Activated gamma-delta T cell treated with anti-CD3 and anti-CD28 coated beads, Interleukin-2, amount 50 U/mL, for 16 hours (primary cell): ENCODE data around the gene CFAP299.

ENCODE experiments used
- DNase-seq: peaks from one replicate; pipeline ENCODE4 v3.0.0-alpha.2; 2020; ENCODE audit warnings: low read depth

The CFAP299 gene

DNA sequence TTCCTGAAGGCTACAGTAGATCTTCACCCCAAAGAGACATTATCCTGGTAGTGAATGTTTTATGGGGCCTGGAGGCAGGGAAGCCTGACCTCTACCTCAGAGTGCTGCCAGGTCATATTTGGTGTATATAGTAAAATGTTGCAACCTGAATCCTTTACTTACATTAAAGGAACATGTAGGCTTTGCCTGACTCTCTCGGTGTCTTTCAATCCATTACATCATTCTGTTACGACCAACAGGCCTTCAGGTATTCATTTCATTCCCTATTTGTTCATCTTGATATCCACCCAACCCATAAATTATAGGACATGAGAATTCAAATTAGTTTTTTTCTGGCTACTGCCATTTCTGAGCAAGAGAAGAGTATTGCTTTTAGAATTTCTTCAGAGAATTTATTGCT is 116.5 kb downstream of the CFAP299 start:
- DNase-seq: no peak

DNA sequence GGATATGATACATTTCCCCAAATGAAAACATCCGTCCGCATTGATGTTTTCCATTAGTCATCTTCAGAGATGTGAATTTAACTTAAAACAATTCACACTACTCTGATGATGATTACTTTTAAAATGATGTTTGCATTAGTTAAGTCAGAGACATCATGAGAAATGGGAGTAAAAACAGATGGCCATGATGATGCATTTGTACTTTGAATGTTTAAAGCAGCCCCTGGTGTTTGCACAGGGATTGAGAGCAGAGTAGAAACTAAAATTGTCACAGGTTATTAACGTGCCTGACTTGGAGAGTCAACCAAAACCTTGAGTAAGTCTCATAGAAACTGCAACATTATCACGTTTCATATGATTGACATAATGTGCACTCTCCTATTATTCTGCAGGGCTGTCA is 117.2 kb downstream of the CFAP299 start:
- no peak for DNase-seq

DNA sequence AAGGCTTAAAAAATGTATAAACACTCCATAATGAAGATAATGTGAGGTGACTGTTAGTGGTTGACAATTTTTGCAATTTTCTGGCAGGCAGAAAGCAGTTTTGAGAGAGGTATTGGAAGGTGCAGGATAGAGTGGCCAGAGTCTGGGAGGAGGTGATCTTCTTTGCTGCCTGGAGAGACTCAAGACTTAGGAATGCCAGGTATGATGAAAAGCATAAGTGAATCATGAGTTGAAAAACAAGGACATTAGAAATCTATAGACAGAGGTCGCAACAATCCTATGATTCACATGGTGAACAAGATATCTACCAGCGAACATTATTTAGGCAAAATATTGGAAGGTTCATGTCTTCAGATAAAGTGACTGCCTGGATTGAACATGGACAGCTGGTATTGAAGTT is 118.5 kb downstream of the CFAP299 start:
- no peak for DNase-seq

DNA sequence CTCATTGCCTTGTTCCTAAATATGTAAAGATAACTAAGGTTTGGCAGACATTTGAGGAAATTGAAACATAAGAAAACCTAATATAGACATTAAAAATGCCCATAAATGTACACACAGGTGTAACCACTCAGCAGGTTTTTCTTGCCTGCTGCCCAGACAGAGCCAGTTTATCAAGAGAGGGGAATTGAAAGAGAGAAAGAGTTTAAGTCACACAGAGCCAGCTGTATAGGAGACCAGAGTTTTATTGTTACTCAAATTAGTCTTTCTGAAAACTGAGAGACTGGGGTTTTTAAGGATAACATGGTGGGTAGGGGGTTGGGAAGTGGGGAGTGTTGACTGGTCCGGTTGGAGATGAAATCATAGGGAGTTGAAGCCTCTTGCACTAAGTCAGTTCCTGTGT is 119.0 kb downstream of the CFAP299 start:
- DNase-seq: no peak

DNA sequence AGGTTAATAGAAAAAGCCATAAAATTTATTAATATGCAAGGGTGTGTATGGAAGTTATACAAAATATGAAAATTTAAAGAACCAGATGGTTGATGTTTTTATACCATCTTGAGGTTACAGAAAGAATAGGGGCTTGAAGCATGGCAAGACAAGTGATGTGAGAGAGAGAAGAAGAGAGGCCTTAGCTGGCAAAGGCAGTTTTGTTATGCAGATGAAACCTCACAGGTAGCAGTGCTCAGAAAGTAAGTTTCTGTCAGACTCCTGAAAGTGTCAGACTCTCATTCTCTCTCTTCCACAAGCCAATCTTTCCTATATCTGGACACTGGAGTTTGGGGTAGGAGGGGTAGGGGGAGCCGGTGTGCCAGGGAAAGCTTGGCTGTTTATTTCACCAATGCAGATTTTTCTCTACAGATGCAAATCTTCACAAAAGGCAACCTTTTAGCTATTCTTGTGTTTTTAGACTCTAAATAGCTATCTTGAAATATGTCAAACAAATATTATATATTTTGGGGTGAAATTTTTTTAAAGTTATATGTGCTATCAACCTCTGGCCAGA is 124.5 kb downstream of the CFAP299 start:
- no peak for DNase-seq

GRCh38 chr4:80461412-80461811 is 125.9 kb downstream of the CFAP299 start:
- no peak for DNase-seq

GRCh38 chr4:80462621-80463091 is 127.1 kb downstream of the CFAP299 start:
- no peak for DNase-seq

DNA sequence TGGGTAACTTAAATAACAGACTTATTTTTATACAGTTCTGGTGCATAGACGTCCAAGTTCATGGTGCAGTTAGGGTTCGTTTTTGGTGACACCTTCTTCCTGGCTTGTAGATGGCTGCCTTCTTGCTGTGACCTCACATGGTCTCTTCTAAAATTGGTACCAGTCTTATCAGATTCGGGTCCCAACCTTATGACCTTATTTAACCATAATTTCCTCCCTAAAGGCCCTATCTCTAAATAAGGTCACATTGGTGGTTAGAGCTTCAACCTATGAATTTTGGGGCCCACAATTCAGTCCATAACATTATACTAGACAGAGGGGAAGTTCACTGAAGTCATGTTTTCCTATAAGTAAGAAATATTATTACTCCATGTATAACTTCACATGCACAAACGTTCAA is 128.0 kb downstream of the CFAP299 start:
- DNase-seq: no peak

DNA sequence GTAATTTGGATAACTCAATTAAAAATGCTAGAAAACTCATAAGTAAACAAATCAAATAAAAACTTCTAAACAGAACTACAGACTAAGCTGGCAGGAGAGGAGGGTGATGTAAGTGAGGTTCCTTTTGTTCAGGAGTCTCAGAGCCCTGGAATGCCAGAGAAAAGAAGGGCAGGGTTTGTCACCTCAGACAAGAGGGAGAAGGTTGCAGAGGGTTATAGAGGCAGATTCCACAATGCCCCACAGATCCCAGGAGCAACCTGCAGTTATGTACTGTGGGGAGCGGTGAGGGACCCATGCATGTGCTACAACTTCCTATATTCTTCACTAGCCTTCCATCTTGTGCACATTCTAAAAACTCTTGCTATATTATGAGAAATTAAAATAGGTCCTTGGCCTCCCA is 129.7 kb downstream of the CFAP299 start:
- no peak for DNase-seq

DNA sequence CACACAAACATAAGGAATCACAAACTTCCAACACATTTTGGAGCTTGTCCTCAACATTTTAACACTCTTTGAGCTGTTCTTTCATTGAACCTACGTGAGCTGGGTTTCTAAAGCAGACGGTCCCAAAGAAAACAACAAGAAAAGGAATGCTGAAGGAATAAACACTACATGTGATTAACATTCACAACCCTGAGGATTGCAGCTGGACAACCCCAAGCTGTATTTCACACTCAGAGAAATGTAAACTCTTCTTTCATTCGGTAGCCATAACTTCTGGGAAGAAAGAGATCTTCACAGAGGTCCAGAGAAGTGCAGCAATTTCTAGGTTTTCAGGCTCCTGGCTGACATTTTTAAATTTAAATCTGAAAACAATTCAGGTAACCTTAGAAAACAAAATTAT is 130.2 kb downstream of the CFAP299 start:
- no peak for DNase-seq

DNA sequence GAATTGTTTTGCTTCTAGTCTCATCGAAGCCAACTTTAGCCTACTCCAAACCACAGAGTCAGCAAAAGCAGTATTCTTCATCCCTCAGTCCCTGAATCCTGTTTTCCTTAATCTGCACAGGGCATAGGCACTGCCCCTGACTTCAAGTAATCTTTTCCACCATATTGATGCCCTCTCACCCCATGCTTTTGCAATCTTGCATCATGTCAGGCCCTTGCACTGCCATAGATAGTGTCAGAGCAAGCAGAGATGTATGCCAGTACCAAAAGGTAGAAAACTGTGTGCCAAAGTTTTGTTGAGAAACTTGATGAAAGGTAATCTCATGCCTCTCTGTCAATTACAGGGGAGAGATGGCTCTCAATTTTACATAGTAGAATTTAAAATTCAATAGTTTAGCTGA is 131.1 kb downstream of the CFAP299 start:
- DNase-seq: no peak

GRCh38 chr4:80471756-80472155 is 136.2 kb downstream of the CFAP299 start:
- DNase-seq: no peak

DNA sequence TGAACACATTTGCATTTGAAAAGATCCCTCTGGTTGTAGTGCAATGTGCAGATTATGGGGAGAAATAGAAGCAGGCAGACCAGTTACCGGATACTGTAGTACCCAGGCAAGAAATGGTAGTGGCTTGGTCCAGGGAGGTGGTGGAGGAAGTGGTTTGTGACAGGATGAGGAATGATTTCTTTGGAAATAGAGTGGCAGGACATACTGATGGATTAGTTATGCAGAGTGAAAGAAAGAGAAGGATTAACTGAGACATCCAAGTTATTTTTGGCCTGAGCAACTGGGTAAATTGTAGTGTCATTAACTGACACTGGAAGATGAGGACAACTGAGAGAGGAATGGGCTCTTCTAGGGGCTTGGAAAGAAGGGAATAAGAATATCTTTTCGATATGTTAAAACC is 139.7 kb downstream of the CFAP299 start:
- DNase-seq: no peak

DNA sequence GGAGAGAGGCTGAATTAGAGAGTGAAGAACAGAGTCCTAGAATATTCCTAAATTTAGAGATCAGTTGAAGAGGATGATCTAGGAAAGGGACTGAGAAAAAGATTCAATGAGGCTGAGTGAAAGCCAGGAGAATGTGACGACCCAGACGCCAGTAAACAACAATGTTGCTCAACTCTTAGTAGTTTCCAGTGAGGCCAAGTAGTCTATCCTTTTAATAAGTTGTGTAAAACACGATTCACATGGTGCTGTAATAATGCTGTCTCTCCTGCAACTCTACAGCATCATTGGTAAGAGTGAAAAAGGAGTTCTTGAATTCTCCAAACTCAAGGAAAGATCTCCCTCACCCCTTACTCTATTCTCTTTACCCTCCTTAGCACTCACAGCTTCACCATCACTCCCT is 140.3 kb downstream of the CFAP299 start:
- no peak for DNase-seq

DNA sequence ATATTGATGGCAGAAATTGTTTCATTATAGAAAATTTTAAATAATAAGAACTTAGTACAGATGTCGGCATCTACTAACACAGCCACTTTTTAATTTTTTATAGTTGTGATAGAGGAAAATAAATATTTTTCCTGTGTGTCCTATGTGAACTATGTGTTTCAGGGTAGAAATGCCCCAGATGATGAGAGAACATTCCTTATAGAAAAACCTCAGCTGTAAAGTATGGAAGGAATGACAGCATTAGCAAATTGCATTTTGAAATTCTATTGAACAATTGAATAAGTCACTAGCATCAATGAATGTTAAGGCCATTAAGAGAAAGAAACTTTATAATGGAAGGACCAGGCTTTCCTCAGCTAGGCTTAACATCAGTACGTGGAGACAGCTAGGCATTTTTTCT is 149.2 kb downstream of the CFAP299 start:
- no peak for DNase-seq

DNA sequence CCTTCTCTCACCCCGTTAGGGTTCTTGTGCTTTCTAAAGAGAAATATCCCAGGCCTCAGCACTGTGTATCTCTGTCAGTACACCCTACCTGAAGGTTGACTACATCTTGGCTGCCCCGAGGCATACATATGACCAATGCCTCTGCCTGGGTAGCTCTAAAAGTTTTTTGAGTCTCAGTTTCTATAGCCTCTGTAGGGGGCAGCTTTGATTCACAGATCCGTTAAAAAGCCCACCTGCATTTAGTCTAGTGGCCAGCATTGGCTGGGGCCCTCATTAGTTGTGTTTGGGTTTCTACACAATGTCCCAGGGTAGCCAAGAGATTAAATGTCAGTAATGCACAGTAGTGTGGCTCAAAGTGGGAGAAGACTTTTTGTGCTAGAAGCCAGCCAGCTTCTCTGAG is 151.1 kb downstream of the CFAP299 start:
- no peak for DNase-seq

DNA sequence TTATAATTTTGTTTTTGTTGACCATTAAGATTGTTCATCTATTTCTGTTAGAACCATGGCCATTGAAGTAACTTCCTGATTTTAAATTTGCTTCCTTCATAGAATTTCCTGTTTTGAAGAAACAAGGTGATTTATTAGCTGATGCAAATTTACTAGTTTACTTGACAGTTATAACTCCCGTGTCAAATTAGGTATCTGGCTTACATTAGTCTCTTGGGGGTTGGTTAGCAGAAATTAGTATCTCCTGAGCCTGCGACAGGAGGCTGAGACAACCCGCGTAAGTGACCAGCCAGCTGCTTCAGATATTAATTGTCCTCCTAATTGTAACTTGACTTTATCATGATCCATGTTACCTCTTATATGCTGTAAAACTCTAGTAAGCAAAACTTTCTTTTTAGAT is 154.3 kb downstream of the CFAP299 start:
- no peak for DNase-seq

DNA sequence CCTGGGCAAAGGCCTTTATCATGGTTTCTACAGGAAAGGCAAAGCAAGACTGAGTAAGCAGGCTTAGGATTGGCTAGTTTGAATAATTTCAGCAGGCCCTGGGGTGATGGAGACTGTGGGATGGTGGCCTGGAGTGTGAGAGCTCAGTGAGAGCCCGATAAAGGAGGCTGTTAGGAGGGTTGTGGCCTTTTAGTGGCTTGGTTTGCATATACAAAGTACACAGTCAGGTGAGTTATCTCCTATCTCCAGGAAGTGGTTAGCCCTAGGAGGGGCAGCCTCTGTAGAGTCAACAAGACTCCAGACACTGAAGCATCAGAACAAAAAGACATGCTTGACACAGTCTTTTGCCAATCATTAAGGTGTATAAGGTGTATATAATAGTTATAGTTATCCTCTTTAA is 157.2 kb downstream of the CFAP299 start:
- DNase-seq: peak; percentile 4

DNA sequence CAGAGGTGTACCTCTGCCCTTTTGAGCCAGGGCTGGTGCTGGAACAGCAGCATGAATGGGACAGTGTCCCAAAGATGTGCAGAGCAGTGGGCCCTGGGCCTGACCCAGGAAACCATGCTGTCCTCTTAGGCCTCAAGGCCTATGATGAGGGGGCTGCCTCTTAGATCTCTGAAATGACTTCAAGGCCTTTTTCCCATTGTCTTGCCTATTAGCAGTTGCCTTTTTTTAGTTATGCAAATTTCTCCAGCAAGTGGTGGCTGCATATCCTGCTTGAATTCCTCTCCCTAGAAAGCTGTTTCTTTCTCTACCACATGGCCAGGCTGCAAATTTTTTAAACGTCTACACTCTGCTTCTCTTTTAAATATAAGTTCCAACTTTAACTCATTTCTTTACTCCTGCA is 160.3 kb downstream of the CFAP299 start:
- DNase-seq: no peak

GRCh38 chr4:80498725-80499124 is 163.2 kb downstream of the CFAP299 start:
- no peak for DNase-seq

DNA sequence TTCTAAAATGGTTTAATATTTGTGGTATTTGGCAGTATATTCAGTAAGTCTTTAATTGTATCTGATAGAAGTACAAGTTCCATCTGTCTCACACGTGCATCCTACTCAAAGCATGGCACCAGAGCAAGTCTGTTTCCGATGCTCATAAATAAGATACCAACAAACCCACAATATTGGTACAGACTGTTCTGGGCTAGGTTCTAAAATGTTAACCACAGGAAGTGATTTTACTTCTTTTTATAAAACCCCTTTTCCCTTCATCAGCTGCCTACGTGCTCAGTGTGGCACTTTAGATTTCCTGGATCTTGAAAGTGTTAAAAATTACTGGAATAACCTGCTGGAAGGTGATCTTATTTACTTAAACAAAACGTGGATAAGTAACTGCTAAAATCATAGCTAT is 165.1 kb downstream of the CFAP299 start:
- DNase-seq: no peak

- no peak for DNase-seq
These were observed 171.5 kb downstream of the CFAP299 start for GRCh38 chr4:80507077-80507476.

GRCh38 chr4:80507507-80507906 is 172.0 kb downstream of the CFAP299 start:
- no peak for DNase-seq

DNA sequence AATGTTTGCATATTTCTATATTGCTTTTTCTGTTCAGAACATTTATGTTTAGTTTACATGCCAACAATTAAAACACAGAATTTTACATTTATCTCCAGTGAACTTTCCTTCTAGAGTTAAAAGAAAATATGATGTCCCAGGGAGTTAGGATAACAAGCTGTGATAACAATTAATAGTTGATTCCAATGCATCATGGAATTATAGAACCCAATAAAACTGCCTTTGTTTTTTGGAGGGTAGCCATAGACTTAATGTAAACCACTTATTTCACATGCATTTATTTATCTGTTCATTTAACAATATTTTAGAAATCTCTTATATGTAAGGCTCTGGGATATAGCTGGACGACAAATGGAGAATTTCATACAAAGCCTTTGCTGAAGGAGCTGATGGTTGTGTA is 180.0 kb downstream of the CFAP299 start:
- DNase-seq: no peak

GRCh38 chr4:80521438-80521837 is 185.9 kb downstream of the CFAP299 start:
- no peak for DNase-seq
